Measurements from ENCODE around the gene GAPT. TPM values are rescaled to one million over a fixed set of nuclear protein-coding genes. Genes with fewer than 3 reads are reported as not detected.

GAPT gene
- not detected in 2 replicates for total RNA-seq

GRCh38 chr5:58491216-58491892 is at the start of gene GAPT:
TSS of gene GAPT (plus strand) at chr5:58491435. CDS start at chr5:58494537, 3,102 bp downstream.

DNA sequence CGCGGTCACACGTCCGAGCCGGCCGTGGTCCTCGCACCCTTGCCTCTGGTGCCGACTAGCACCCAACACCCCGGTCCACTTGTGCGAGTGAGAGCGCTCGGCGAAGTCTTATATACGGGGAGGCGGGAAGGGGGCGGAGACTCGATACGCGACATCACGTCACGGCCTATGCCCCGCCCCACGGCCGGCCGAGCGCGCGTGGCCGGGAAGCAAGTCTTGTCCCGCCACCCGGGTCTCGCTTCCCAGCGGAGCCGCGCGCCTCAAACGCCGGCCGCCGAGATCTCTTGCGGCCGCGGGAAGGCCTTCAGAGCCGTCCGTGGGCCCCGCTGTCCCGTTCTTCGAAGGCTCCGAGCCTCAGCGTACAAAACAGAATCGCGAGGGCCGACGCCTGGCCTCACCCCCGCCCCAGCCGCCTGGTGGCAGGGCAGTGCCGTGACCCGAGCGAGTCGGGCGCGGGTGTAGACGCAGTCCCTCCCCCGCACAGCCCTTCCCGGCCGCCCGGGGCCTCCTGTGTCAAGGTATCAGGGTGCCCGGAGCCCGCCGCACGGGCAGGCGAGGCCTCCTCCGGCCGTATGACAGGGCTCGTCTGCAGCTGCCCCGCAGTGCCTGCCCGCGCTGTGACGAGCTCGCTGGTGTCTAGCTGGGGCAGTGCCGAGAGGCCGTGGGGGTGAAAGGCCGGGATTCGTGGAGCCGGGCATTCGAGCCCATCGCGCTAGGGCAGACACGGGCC is 31.1 kb upstream of the GAPT start, which contains the start of gene PLK2:
PLK2 (minus strand) TSS at position 85 of the 730 bp plus-strand sequence. CDS start 127 bp downstream, outside the sequence.

Other genes starting within 250 kb of the GAPT start
- gene PLK2, start 31.3 kb upstream of the GAPT start, total RNA-seq, result 190 and 202 TPM in 2 replicates
- not detected in 2 replicates for gene RAB3C, start 91.6 kb downstream of the GAPT start, total RNA-seq

Data from myometrial cell (primary cell).